ENCODE results near the gene FPR1.

FPR1 gene

DNA sequence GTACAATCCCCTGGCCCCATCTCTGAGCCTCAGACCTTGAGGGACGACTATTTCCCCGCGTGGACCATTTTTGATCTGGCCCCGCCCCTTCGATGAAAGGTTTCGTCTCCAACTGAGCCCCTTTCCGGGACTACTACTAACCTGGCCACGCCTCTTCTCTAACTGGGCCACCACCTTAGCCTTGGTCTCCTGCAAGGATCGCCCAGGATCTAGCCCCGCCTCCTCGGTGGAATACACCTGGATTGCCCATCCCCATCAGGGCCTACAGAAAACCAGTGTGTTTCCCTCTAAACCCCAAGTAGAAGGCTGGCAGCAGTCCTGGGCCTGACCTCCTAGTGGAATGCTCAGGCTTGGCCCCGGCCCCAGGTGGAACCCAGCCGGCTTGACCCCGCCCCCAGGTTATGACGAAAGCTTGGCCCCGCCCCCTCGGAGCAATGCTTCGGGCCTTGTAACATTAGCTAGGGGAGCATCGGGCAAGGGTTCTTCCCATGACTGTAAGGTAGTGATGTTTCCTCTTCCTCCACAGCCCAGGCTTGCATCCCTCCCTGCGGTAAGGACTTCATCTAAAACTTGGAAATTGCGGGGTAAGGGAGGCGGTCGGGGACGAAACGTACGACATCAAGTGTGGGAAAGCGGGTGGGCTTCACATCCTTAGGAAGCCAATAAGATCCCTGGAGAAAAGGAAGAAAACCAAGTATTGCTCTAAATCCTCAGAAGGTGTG, 49.4 kb downstream of the FPR1 start:
- Histone ChIP-seq H3K36me3 (ENCODE audit: low read length) (no peaks in the 10 kb centered on the region), H4K20me1 (ENCODE audit: low read depth, low read length) (no peaks in the 10 kb centered on the region), H3K9me3 (ENCODE audit: insufficient read depth, low read length) (no peaks in the 10 kb centered on the region), H3K79me2 (ENCODE audit: insufficient read depth, low read length) (0 out of 2 replicates have a peak, but pooled peaks cover 4% of the 10 kb centered on the region), H2AFZ (ENCODE audit: low read depth, low read length, severe bottlenecking) (no peak overlapping the region), H3K27me3 (ENCODE audit: low read length) (no peaks in the 10 kb centered on the region), H3K4me3 (ENCODE audit: insufficient read depth, low read length, poor library complexity, severe bottlenecking) (no peak overlapping the region), H3K4me2 (ENCODE audit: low read depth, low read length, poor library complexity, severe bottlenecking) (no peak overlapping the region), H3K9ac (ENCODE audit: low read length) (no peak overlapping the region), H3F3A (ENCODE audit: insufficient read depth) (no peaks in the 10 kb centered on the region), H3K27ac (ENCODE audit: low read depth, low read length) (no peak overlapping the region), H3K9me2 (replicated peaks; ENCODE audit: insufficient read depth, low read length) (no peaks in the 10 kb centered on the region)
- TF ChIP-seq, protein P1, sequence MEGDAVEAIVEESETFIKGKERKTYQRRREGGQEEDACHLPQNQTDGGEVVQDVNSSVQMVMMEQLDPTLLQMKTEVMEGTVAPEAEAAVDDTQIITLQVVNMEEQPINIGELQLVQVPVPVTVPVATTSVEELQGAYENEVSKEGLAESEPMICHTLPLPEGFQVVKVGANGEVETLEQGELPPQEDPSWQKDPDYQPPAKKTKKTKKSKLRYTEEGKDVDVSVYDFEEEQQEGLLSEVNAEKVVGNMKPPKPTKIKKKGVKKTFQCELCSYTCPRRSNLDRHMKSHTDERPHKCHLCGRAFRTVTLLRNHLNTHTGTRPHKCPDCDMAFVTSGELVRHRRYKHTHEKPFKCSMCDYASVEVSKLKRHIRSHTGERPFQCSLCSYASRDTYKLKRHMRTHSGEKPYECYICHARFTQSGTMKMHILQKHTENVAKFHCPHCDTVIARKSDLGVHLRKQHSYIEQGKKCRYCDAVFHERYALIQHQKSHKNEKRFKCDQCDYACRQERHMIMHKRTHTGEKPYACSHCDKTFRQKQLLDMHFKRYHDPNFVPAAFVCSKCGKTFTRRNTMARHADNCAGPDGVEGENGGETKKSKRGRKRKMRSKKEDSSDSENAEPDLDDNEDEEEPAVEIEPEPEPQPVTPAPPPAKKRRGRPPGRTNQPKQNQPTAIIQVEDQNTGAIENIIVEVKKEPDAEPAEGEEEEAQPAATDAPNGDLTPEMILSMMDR (IDR thresholded peaks at IDR 0.05; ENCODE audit: insufficient read depth, low read length, poor library complexity, severe bottlenecking), result no peak
- TF ChIP-seq EZH2phosphoT487 (conservative IDR thresholded peaks at IDR 0.05; ENCODE audit: low read length), result no peak

DNA sequence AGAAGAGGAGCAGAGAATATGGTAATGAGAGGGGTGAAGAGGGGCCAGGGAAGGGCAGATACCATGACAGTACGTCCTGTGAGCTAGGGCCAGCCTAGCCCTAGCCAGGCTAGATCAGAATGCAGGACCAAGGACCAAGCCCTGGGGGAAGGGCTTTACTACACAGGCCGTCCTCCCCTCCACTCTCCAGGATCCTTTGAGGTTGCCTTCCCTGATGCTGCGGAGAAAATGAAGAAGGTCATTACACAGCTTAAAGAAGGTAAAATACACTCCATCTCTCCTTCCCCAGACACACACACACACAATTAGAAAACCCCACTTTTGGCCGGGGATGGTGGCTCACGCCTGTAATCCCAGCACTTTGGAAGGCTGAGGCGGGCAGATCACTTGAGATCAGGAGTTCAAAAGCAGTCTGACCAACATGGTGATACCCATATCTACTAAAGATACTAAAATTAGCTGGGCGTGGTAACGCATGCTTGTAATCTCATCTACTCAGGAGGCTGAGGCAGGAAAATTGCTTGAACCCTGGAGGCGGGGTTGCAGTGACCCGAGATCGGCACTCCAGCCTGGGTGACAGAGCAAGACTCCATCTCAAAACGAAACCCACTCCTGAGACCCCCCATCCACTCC, 50.1 kb downstream of the FPR1 start:
- no peaks in the 10 kb centered on the region for H3K27me3 ChIP-seq (ENCODE audit: low read length)
- no peak overlapping the region for H3K27ac ChIP-seq (ENCODE audit: low read depth, low read length)
- H2AFZ ChIP-seq (ENCODE audit: low read depth, low read length, severe bottlenecking), result no peak overlapping the region
- H3F3A ChIP-seq (ENCODE audit: insufficient read depth), result no peaks in the 10 kb centered on the region
- no peak for TF ChIP-seq EZH2phosphoT487 (conservative IDR thresholded peaks at IDR 0.05; ENCODE audit: low read length)
- TF ChIP-seq, protein P1 (IDR thresholded peaks at IDR 0.05; ENCODE audit: insufficient read depth, low read length, poor library complexity, severe bottlenecking), result no peak
- no peaks in the 10 kb centered on the region for H3K9me3 ChIP-seq (ENCODE audit: insufficient read depth, low read length)
- H3K9me2 ChIP-seq (replicated peaks; ENCODE audit: insufficient read depth, low read length), result no peaks in the 10 kb centered on the region
- H4K20me1 ChIP-seq (ENCODE audit: low read depth, low read length), result no peaks in the 10 kb centered on the region
- H3K4me3 ChIP-seq (ENCODE audit: insufficient read depth, low read length, poor library complexity, severe bottlenecking), result no peak overlapping the region
- H3K79me2 ChIP-seq (ENCODE audit: insufficient read depth, low read length), result 0 out of 2 replicates have a peak, but pooled peaks cover 4% of the 10 kb centered on the region
- no peak overlapping the region for H3K9ac ChIP-seq (ENCODE audit: low read length)
- no peaks in the 10 kb centered on the region for H3K36me3 ChIP-seq (ENCODE audit: low read length)
- H3K4me2 ChIP-seq (ENCODE audit: low read depth, low read length, poor library complexity, severe bottlenecking), result no peak overlapping the region

DNA sequence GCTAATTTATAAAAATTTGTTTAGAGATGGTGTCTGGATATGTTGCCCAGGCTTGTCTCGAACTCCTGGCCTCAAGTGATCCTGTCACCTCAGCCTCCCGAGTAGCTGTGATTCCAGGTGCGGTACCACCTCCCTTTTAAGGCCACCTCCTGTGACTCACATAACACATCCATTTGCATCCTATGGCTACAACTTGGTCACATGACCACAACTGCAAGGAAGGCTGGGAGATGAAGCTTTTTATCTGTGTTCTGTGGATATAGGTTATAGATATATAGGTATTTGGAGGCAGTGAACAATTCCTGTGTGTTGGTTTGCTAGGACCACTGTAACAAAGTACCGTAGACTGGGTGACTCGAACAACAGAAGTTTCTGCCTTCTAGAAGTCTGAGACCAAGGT, 52.5 kb downstream of the FPR1 start:
- no peaks in the 10 kb centered on the region for H3K9me2 ChIP-seq (replicated peaks; ENCODE audit: insufficient read depth, low read length)
- H3K9ac ChIP-seq (ENCODE audit: low read length), result no peak overlapping the region
- no peak overlapping the region for H2AFZ ChIP-seq (ENCODE audit: low read depth, low read length, severe bottlenecking)
- H3K4me2 ChIP-seq (ENCODE audit: low read depth, low read length, poor library complexity, severe bottlenecking), result no peak overlapping the region
- no peaks in the 10 kb centered on the region for H3K27me3 ChIP-seq (ENCODE audit: low read length)
- H3K4me3 ChIP-seq (ENCODE audit: insufficient read depth, low read length, poor library complexity, severe bottlenecking), result no peak overlapping the region
- no peak for TF ChIP-seq EZH2phosphoT487 (conservative IDR thresholded peaks at IDR 0.05; ENCODE audit: low read length)
- TF ChIP-seq, protein P1 (IDR thresholded peaks at IDR 0.05; ENCODE audit: insufficient read depth, low read length, poor library complexity, severe bottlenecking), result no peak
- no peak overlapping the region for H3K27ac ChIP-seq (ENCODE audit: low read depth, low read length)
- H3K79me2 ChIP-seq (ENCODE audit: insufficient read depth, low read length), result no peaks in the 10 kb centered on the region
- H3K36me3 ChIP-seq (ENCODE audit: low read length), result no peaks in the 10 kb centered on the region
- H4K20me1 ChIP-seq (ENCODE audit: low read depth, low read length), result no peaks in the 10 kb centered on the region
- no peaks in the 10 kb centered on the region for H3F3A ChIP-seq (ENCODE audit: insufficient read depth)
- H3K9me3 ChIP-seq (ENCODE audit: insufficient read depth, low read length), result no peaks in the 10 kb centered on the region
